ENCODE results near the gene BATF. TPM values are rescaled to one million over a fixed set of nuclear protein-coding genes. Genes with fewer than 3 reads are reported as not detected.

The BATF gene
- total RNA-seq, 2 donors from 2014 or later = 1.4 to 6.2 TPM

DNA sequence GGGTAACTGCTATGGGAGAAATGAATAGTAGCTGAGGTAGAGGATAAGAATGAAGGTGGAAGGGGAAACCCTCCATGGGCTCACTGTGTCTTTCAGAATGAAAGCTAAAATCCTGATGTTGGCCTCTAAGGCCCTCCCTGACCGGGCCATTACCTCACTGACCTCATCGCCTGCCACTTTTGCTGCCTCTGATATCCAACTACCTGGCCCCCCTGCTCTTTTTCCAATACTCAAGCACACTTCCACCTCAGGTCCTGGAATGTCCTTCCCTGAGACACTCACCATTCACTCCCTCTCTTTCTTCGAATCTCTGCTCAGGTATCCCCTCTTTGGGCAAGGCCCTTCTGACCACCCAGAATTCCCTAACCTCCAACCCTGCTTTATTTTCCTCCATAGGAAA is 1.4 kb upstream of the BATF start:
- no peak overlapping the region for H3K4me3 ChIP-seq
- no peak overlapping the region for H3K27ac ChIP-seq
- peaks cover 0 to 15% of the 10 kb centered on the region in 2 donors for H3K4me1 ChIP-seq
- no peak for DNase-seq (ENCODE audit: low spot score)
- no peaks in the 10 kb centered on the region for H3K9me3 ChIP-seq
- TF ChIP-seq, protein P1, sequence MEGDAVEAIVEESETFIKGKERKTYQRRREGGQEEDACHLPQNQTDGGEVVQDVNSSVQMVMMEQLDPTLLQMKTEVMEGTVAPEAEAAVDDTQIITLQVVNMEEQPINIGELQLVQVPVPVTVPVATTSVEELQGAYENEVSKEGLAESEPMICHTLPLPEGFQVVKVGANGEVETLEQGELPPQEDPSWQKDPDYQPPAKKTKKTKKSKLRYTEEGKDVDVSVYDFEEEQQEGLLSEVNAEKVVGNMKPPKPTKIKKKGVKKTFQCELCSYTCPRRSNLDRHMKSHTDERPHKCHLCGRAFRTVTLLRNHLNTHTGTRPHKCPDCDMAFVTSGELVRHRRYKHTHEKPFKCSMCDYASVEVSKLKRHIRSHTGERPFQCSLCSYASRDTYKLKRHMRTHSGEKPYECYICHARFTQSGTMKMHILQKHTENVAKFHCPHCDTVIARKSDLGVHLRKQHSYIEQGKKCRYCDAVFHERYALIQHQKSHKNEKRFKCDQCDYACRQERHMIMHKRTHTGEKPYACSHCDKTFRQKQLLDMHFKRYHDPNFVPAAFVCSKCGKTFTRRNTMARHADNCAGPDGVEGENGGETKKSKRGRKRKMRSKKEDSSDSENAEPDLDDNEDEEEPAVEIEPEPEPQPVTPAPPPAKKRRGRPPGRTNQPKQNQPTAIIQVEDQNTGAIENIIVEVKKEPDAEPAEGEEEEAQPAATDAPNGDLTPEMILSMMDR (IDR thresholded peaks at IDR 0.05) = no peak
- H3K36me3 ChIP-seq = no peaks in the 10 kb centered on the region
- H3K27me3 ChIP-seq = no peaks in the 10 kb centered on the region

DNA sequence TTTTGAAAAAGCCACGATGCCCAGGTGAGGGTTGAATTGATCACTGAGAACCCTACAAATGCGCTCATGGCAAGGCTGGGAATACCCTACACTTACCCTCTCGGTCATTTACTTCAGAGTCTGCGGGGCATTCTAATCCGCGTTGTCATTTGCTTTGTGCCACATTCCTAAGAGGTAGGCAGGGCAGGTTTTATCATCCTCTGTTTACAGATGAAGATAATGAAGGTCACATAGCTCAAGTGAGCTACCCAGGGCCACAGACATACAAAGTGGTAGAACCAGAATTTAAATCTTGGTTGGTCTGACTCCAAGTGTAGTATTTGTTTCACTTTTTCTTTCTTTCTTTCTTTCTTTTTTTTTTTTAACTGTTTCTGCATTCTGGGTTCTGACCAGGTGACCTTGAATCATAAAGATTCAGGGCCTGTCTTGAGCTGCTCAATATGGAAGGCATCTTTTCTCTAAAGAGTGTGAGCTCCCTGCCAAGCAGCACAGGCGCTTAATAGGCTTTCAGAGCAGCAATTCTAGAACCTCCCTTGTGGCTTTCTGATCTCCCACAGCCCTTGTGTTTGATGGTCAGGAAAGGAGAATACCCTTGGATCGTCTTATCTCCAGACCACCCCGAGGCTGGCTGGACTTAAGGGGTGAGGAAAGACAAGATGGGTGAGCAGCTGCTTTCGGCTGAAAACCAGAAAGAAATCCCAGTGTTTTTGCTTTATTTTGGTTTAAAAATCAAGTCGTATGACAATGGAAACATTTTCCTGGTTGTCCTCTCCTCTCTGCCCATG is 662 bp upstream of the BATF start:
- DNase-seq (ENCODE audit: low spot score) = no peak
- no peaks in the 10 kb centered on the region for H3K27me3 ChIP-seq
- H3K4me3 ChIP-seq = no peak overlapping the region
- no peaks in the 10 kb centered on the region for H3K9me3 ChIP-seq
- H3K4me1 ChIP-seq = peaks cover 0 to 13% of the 10 kb centered on the region in 2 donors
- TF ChIP-seq, protein P1 (IDR thresholded peaks at IDR 0.05) = no peak
- H3K36me3 ChIP-seq = no peaks in the 10 kb centered on the region
- H3K27ac ChIP-seq = no peak overlapping the region

DNA sequence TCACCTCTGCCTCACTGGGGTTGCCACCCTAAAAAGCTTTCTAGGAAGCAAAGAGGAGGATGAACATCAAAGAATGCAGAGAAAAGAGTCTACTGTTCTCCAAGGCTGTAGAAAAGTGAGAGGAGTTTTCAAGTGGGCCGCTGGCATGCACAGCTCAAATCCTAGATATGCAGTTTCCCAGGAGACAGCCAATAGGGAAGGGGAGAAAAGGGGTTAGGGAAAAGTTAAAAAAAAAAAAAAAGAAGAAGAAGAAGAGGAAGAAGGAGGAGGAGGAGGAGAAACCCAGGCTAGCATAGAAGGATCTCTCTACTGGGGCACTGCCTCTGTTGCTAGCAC is 682 bp downstream of the BATF start:
- Histone ChIP-seq H3K27me3 (no peaks in the 10 kb centered on the region), H3K27ac (no peak overlapping the region), H3K4me1 (peaks cover 0 to 13% of the 10 kb centered on the region in 2 donors), H3K9me3 (no peaks in the 10 kb centered on the region), H3K36me3 (no peaks in the 10 kb centered on the region), H3K4me3 (peak overlapping the region; percentile 16 to 37)
- no peak for DNase-seq (ENCODE audit: low spot score)
- TF ChIP-seq, protein P1 (IDR thresholded peaks at IDR 0.05) = no peak

DNA sequence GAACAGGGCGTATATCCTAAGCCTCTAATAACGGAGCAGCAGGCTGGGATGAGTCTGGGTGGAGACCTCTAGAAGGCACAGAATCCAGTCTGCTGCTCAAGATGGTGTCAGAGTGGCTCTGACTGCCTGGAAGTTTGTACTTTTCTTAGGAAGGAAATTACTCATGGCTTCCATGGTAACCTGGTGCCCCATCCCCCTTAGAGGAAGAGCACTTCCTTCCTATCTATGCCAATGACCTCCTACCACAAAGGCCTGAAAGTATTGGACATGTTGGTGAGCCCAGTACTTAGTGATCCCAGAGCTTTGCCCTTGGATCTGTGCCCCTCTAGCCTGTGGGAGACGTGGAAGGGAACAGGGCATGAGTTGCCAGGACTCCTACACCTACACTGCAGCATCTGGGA is 1.5 kb downstream of the BATF start:
- no peak overlapping the region for H3K4me3 ChIP-seq
- H3K9me3 ChIP-seq = no peaks in the 10 kb centered on the region
- H3K27me3 ChIP-seq = no peaks in the 10 kb centered on the region
- TF ChIP-seq, protein P1 (IDR thresholded peaks at IDR 0.05) = no peak
- no peaks in the 10 kb centered on the region for H3K36me3 ChIP-seq
- no peak for DNase-seq (ENCODE audit: low spot score)
- peaks cover 0 to 13% of the 10 kb centered on the region in 2 donors for H3K4me1 ChIP-seq
- H3K27ac ChIP-seq = no peak overlapping the region

DNA sequence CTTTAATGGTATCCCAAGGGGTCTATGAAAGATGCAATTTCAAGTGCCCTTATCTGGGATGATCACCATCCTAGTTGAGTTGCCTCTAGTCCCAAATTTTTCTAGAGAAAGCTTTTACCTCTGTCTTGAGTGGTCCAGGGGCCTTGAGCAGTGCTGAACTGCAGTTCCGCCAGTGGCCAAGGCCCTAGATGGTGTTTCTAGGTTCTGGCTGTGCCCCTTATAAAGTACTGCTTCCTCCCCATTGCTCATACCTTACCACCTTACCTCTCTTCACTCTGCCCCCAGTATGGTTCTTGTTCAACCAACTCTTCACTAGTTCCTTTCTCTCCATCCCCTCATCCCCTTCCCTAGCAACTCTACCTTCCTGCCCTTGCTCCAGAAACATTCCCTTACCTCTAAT is 3.7 kb downstream of the BATF start:
- Histone ChIP-seq H3K27ac (no peak overlapping the region), H3K9me3 (no peaks in the 10 kb centered on the region), H3K4me1 (peaks cover 0 to 13% of the 10 kb centered on the region in 2 donors), H3K27me3 (no peaks in the 10 kb centered on the region), H3K36me3 (no peaks in the 10 kb centered on the region), H3K4me3 (no peak overlapping the region)
- no peak for DNase-seq (ENCODE audit: low spot score)
- TF ChIP-seq, protein P1 (IDR thresholded peaks at IDR 0.05) = no peak

Measured in right atrium auricular region (tissue), 2 donors.